ENCODE measurements around the gene IRF7. TPM values are rescaled to one million over a fixed set of nuclear protein-coding genes. Genes with fewer than 3 reads are reported as not detected.

The IRF7 gene
- total RNA-seq, 6 experiments from 2014 or later: 27.3 to 72.8 (median 47.7) TPM

GRCh38 chr11:563066-563811, 52.5 kb downstream of the IRF7 start:
- intact Hi-C loops (cut with DNase I): no loop called here
- no peaks in the 10 kb centered on the region for H3K9me3 ChIP-seq
- TF ChIP-seq CTCF (IDR thresholded peaks at IDR 0.05): no peak
- no peak for TF ChIP-seq POLR2A (IDR thresholded peaks at IDR 0.05)
- H3K4me1 ChIP-seq: peaks cover 0 to 33% (median 13%) of the 10 kb centered on the region in 4 donors
- no peaks in the 10 kb centered on the region for H3K27me3 ChIP-seq
- ATAC-seq: no peak
- no peak overlapping the region for H3K4me3 ChIP-seq
- no peak overlapping the region for H3K27ac ChIP-seq
- no peak for DNase-seq
- peaks cover 0 to 6% (median 2%) of the 10 kb centered on the region in 4 donors for H3K36me3 ChIP-seq
- 100% methylated on average over 1 of the region's 18 CpGs for WGBS (ENCODE audit: insufficient coverage, low coverage, low lambda C conversion rate, missing lambda C conversion rate)

MicroRNAs encoded within 50 kb of the gene (microRNA counts, 767-probe panel; counts per million panel counts)
- 237 counts per million for microRNA hsa-miR-210

Small RNA genes lying within 50 kb of the gene (microRNA-seq; reads per million reads assigned to microRNA genes)
- 252 to 336 reads per million in 2 donors for gene MIR210

Small RNA genes lying within 50 kb of the gene (small RNA-seq; reads per million reads assigned to genes)
- gene MIR210: 16.2 to 16.4 reads per million in 2 experiments

Other genes with a start within 250 kb of the IRF7 start
- under 1 TPM in 2 of 6 experiments, not detected in 4; 0.05 to 0.07 TPM for gene B4GALNT4, start 246.5 kb downstream of the IRF7 start, total RNA-seq
- 1 to 10 TPM in 1 of 6 experiments, under 1 TPM in 2, not detected in 3; 0.43 to 1.5 (median 0.47) TPM for gene PKP3, start 221.7 kb downstream of the IRF7 start, total RNA-seq
- gene SIGIRR, start 201.0 kb downstream of the IRF7 start, total RNA-seq: 100 to 1,000 TPM in 2 of 6 experiments, 10 to 100 TPM in 4; 48.2 to 133 (median 66.3) TPM
- 1 to 10 TPM in 1 of 6 experiments, under 1 TPM in 4, not detected in 1; 0.09 to 1.0 (median 0.28) TPM for gene ANO9, start 173.9 kb downstream of the IRF7 start, total RNA-seq
- 10 to 100 TPM in 4 of 6 experiments, 1 to 10 TPM in 2; 8.4 to 21.9 (median 11.4) TPM for gene PTDSS2, start 165.7 kb downstream of the IRF7 start, total RNA-seq
- gene RNH1, start 108.7 kb downstream of the IRF7 start, total RNA-seq: 100 to 1,000 TPM in 2 of 6 experiments, 10 to 100 TPM in 4; 66.4 to 135 (median 76.2) TPM
- 10 to 100 TPM in 5 of 6 experiments, 1 to 10 TPM in 1; 7.6 to 20.9 (median 14.8) TPM for gene HRAS, start 80.4 kb downstream of the IRF7 start, total RNA-seq
- 1 to 10 TPM in 1 of 6 experiments, under 1 TPM in 4, not detected in 1; 0.12 to 1.1 (median 0.71) TPM for gene LRRC56, start 78.4 kb downstream of the IRF7 start, total RNA-seq
- 10 to 100 TPM in 1 of 6 experiments, 1 to 10 TPM in 5; 4.7 to 14.7 (median 7.9) TPM for gene LMNTD2, start 55.2 kb downstream of the IRF7 start, total RNA-seq
- gene RASSF7, start 55.0 kb downstream of the IRF7 start, total RNA-seq: 10 to 100 TPM; 20.5 to 61.1 (median 39.5) TPM
- gene PHRF1, start 39.5 kb downstream of the IRF7 start, total RNA-seq: 10 to 100 TPM; 15.4 to 21.9 (median 20.3) TPM
- gene CDHR5, start 9.0 kb upstream of the IRF7 start, total RNA-seq: 100 to 1,000 TPM in 2 of 6 experiments, 10 to 100 TPM in 4; 59.4 to 162 (median 80.7) TPM
- gene SCT, start 11.2 kb upstream of the IRF7 start, total RNA-seq: not detected
- under 1 TPM in 4 of 6 experiments, not detected in 2; 0.31 to 0.90 (median 0.41) TPM for gene DRD4, start 21.3 kb upstream of the IRF7 start, total RNA-seq
- 10 to 100 TPM; 11.3 to 17.9 (median 14.0) TPM for gene DEAF1, start 79.3 kb upstream of the IRF7 start, total RNA-seq
- gene TMEM80, start 79.9 kb upstream of the IRF7 start, total RNA-seq: 10 to 100 TPM in 3 of 6 experiments, 1 to 10 TPM in 3; 6.9 to 15.5 (median 10.5) TPM
- gene EPS8L2, start 90.3 kb upstream of the IRF7 start, total RNA-seq: 100 to 1,000 TPM in 5 of 6 experiments, 10 to 100 TPM in 1; 95.8 to 184 (median 120) TPM
- 100 to 1,000 TPM; 102 to 184 (median 150) TPM for gene TALDO1, start 131.5 kb upstream of the IRF7 start, total RNA-seq
- gene GATD1, start 161.5 kb upstream of the IRF7 start, total RNA-seq: 10 to 100 TPM; 15.8 to 31.9 (median 27.7) TPM
- not detected for gene CEND1, start 174.1 kb upstream of the IRF7 start, total RNA-seq
- 10 to 100 TPM; 20.6 to 40.2 (median 29.9) TPM for gene SLC25A22, start 182.3 kb upstream of the IRF7 start, total RNA-seq
- 10 to 100 TPM in 2 of 6 experiments, 1 to 10 TPM in 4; 6.5 to 11.8 (median 9.8) TPM for gene PIDD1, start 189.3 kb upstream of the IRF7 start, total RNA-seq
- 100 to 1,000 TPM; 212 to 574 (median 457) TPM for gene RPLP2, start 194.0 kb upstream of the IRF7 start, total RNA-seq
- 10 to 100 TPM; 33.2 to 97.1 (median 69.6) TPM for gene PNPLA2, start 203.0 kb upstream of the IRF7 start, total RNA-seq
- 1 to 10 TPM; 2.2 to 4.0 (median 3.1) TPM for gene CRACR2B, start 212.0 kb upstream of the IRF7 start, total RNA-seq
- 100 to 1,000 TPM in 5 of 6 experiments, 10 to 100 TPM in 1; 70.8 to 156 (median 135) TPM for gene CD151, start 217.0 kb upstream of the IRF7 start, total RNA-seq
- 10 to 100 TPM; 34.5 to 88.1 (median 72.9) TPM for gene POLR2L, start 226.6 kb upstream of the IRF7 start, total RNA-seq
- gene TSPAN4, start 226.9 kb upstream of the IRF7 start, total RNA-seq: 10 to 100 TPM; 14.9 to 80.6 (median 30.5) TPM